HG03196 (cell line): ENCODE results near the gene GPAT2.
"Not testable (repeated sequence)": the region's sequence is repeated elsewhere in the genome, so short reads cannot be mapped to it uniquely, and the experiment has no call there.

ENCODE experiments used
- ATAC-seq: cut with Tn5 transposase; IDR thresholded peaks from one replicate; pipeline ENCODE4 v1.9.1; 2021; ENCODE audit not compliant: unreplicated experiment

Gene GPAT2, protein sequence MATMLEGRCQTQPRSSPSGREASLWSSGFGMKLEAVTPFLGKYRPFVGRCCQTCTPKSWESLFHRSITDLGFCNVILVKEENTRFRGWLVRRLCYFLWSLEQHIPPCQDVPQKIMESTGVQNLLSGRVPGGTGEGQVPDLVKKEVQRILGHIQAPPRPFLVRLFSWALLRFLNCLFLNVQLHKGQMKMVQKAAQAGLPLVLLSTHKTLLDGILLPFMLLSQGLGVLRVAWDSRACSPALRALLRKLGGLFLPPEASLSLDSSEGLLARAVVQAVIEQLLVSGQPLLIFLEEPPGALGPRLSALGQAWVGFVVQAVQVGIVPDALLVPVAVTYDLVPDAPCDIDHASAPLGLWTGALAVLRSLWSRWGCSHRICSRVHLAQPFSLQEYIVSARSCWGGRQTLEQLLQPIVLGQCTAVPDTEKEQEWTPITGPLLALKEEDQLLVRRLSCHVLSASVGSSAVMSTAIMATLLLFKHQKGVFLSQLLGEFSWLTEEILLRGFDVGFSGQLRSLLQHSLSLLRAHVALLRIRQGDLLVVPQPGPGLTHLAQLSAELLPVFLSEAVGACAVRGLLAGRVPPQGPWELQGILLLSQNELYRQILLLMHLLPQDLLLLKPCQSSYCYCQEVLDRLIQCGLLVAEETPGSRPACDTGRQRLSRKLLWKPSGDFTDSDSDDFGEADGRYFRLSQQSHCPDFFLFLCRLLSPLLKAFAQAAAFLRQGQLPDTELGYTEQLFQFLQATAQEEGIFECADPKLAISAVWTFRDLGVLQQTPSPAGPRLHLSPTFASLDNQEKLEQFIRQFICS

DNA sequence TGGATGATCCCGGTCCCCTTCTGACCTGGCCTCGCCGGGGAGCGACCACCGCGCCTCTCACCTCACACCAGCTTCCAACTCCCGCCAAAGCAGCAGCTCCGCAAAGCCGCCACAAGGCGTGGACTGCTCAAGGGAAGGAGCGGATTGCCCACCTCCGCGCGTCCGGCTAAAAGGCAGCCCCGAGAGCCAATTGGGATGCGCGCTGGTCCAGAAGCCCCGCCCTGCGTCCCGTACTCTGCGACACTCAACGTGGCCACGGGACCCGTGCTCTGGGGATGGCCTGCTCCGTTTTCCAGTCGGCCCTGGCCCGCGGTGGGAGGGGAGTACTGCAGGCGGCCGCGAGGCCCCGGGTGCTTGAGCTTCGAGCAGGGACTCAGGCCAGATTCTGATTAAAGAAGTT, at the start of gene GPAT2:
Gene GPAT2, minus strand, starts transcription at position 125 of the 400 bp plus-strand sequence. CDS start 2,557 bp downstream, outside the sequence.
- not testable (repeated sequence) for ATAC-seq

DNA sequence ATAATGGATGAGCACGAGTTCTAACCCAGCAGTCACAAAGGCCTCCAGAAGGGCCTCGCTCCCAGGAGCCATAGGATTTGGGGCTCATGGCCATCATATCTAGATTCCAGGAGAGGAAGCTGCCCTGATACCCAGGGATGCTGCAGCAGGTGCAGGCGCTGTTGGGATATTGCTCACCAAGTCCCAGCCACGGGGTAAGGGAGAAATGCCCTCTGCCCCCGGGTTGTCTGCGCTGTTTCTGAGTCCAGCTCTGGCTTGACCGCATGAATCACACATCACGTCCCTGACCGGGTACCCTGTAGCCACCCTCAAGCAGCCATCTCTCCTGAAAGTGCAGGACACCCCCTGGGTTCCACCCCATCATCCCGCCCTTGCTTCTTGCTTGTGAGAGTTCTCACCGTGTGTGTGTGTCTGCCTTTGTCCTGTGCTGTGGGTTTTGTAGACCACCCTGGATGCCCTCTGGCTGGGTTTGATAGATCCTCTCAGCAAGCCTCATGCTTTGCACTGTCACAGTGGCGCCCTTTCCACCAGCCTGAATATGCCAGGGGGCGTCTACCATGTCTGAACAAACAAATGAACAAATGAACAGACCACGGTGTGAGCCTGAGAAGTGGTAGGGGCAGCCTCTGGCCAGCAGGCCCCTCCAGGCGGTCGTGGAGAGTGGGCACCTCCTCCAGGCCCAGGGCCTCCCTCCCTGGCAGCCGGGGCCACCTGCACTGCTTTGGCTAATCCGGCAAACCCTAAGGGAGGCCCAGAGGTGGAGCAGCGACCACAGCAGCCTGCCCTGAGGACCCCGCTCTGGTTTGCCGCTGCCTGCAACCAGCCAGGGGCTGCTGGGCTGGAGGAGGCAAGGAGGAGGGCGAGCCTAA, 49.5 kb upstream of the GPAT2 start:
- ATAC-seq = no peak

DNA sequence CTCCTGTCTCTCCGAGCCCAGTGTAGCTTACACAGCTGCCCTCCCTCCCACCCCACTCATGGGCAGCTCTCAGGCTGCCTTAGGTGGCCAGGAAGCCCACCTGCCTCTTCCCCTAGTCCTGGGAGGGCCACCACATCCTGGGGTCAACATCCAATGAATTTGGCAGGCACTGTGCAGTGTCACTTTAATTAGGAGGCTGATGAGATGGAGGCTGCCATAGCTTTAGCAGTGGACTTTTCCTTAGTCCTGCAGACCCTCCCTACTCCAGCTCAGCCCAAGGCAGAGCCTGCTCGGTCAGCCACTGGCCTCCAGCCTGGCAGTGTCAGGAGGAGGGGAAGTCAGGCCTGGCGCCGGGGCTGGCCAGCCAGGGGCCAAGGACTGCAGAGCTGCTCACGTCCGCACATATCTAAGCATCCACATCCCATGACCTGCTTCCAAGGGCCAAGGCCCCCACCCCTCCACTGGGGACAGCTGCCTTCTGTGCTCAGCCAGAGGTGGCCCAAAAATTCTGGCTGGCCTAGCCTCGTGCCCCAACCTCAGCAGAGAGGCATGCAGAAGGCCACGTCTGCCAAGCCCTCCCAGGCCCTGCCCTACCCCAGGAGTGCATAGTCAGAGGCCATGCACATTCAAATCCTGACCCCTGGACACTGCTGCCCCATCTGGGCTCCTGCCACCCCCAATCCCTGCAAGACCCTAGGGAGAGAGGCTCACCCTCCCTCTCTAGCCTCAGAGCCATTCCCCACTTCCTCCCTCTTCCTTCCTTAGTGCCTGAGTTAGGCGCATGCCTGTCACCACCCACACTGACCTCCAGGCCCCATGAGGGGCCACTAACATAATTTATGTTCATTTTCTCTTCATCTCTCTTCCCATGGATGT, 48.6 kb upstream of the GPAT2 start:
- ATAC-seq = no peak

DNA sequence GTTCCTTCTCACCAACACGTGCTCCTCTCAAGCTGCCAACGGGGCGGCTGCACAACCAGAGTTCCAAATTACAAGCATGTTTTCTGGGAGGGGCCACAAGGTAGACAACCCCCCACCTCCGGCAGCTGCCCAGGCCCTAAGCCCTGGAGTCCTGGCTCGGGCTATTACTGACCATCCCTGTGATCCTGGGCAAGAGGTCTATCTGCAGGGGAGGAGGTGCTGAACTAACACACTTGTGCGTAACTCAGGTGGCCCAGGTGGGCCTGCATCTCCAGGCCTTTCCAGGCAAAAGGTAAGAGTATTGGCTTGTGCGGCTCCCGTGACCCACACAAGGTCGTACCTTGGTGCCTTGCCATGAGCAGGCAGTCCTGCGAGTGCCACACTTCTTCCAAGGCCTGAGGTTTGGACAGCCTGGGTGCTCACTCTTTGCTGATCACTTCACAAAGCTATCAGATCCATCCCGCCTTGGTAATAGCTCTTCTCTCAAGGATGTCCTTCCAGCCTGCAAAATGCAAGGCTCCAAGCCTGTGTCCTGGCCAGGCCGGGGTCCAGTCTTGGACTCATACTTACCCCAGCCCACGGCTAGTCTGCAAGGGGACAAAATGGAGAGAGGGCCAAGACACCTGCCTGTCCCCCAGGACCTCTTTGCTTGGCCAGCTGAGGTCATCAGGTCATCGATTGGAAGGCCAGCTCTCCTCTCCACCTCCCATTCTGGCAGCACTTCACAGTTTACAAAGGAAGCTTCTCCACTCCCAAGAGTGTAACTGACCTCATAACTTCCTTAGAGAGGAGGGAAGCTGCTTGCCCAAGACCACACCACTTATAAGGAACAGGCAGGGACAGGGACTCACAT, 47.7 kb upstream of the GPAT2 start:
- no peak for ATAC-seq

DNA sequence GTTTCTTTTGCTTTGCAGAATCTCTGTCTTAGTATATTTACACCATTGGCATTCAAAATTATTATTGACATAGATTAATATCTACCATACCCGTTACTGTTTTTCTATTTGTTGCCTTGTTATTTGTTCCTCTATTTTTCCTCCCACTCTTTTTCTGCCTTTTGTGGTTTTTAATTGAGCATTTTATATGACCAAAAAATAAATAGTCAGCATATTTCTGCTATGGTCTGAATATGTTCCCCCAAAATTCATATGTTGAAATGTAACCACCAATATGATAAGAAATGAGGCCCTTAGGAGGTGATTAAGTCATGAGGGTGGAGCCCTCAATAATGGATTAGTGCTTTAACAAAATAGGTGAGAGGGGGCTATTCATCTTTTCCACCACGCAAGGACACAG, 46.3 kb upstream of the GPAT2 start:
- no peak for ATAC-seq

DNA sequence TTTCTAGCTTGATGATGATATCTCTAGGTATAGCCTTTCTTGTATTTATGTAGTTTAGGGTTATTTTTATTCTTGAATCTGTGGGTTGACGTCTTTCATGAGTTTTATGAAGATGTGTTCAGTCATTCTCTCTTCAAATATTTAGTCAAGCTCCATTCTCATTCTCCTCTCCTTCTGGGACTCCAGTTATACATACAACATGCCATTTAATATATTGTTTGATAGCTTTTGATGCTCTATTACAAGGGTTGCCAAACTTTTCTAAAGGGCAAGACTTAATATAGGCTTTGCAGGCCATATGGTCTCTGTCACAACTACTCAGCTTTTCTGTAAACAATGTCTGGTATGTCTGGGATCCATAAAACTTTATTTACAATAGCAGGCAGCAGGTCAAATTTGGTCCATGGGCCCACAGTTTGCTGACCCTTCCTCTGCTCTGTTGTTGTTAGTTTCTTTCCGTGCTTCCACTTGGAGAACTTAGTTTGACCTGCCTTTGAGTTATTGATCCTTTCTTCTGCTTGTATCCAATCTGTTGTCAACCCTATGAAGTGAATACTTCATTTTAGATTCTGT, 40.6 kb upstream of the GPAT2 start:
- no peak for ATAC-seq

DNA sequence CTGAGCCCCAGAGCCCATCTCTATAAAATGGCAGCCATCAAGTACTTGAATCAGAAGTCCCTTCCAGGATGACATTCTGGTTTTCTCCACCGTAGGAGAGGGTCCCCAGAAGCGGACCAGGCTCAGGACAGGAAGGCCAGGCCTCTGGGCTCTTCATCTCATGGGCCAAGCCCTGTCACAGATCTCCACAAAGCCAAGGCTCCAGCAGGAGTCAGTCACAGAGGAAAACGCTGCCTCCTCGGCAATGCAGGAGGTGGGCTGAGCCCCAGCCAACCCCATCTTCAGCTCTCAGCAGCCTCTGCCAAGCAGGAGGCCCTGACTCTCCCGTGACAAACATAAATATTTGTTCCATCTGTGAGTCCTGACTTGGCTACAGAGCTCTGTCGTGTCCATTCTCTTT, 39.4 kb upstream of the GPAT2 start:
- no peak for ATAC-seq

DNA sequence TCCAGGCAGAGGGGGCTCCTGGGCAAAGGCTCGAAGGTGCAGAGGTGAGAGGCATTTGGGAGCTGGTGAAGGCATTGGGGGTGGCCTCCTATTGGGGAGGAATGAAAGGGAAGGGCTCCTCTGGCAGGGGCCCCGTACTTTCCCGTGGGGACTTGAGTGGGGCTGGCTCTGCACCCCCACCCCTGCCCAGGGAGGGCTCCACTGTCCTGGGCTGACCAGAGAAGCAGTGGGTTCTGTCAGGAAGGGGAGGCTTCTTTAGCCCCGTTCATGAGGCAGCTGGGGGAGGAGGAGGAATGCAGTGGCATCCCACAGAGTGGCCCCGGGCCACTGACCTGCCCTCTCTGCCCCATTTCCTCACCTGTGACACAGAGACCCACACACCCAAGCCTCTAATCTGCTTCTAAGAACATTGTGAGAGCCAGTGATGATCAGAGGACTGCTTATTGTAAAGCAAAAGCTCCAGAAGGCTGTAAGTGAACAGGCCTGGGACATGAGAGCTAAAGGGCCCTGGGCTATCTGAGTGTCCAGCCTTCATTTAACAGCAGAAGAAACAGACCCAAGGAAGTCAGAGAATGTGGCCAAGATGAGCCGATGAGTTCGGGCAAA, 38.6 kb upstream of the GPAT2 start:
- ATAC-seq = no peak

DNA sequence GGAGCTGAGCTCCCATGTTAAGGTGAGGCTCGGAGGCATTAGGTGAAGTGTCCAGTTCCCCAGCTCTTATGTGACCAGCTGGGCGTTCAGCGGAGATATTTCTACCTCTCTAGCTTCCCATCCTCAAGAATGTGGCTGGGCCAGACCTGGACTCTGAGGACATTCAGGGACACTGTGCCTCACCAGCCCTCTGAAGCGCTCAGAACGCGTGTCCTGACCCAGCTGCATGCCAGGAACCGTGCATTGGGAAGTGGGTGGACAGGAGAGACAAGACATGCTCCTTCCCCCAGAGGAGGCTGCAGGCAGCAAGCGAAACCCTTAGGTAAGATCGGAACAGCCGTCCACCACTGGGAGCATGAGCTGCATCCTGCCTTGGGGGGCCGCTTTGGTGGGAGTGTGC, 38.0 kb upstream of the GPAT2 start:
- ATAC-seq = no peak

DNA sequence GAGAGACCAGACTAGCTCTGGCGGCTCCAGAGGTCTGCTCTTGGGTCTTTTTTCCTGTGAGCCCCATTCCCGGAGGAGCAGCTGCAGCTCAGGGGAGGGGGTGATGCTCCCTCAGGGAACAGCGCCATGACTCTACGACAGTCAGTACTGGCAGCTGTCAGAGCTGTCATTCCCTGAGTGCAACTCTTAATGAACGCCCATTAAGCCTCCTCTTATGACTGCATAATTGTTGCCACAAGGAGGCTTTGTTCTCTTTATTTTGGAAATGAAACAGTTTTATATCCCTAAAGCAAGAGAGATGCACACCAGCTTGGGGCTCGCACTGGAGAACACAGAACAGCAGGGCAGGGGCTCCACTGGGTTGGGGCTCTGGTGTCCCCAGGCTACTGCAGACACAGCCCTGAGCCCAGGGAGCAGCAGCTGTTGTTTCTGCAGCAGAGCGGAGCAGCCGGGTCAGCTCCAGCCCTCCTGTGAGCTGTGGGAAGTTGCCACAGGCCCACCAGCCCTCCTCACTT, 37.3 kb upstream of the GPAT2 start:
- not testable (repeated sequence) for ATAC-seq

DNA sequence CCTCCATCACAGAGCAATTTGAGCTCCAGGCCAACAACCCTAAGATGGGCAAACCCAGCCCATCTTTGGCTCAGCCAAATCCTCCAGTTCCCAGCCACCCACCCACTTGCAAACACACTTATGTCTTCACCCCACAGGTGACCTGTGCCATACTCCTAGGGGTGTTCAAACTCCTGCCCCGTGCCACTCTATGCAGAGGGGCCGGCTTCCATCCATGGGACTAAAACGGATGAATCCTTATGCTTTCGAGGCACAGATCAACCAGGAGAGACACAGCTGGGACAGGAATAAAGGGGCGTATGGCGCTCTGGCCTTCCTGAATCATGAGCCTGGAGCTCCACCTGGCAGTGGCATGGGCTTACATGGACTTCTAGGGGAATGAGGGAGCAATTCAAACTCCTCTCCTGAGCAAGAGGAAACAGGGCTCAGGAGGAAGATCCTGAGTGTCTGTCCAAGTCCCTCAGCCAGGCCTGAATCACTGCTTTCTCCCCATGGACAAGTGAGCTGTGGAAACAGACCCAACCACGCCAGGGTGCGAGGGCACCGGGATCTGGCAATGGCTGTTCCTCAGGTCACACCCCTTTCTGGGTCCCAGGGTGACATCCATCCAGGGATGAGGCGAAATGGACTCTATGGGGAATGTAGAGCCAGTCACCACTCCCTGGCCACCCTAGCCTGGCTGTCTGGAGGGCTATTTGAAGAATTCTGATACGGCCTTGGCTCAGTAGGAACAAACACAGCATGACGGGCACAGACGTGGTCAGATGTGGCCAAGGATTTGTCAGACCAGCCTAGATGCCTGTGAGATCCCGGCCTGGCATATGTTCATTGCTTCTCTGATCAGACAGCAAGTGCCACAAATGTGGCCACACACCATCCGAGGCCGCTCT, 36.6 kb upstream of the GPAT2 start:
- ATAC-seq = not testable (repeated sequence)

DNA sequence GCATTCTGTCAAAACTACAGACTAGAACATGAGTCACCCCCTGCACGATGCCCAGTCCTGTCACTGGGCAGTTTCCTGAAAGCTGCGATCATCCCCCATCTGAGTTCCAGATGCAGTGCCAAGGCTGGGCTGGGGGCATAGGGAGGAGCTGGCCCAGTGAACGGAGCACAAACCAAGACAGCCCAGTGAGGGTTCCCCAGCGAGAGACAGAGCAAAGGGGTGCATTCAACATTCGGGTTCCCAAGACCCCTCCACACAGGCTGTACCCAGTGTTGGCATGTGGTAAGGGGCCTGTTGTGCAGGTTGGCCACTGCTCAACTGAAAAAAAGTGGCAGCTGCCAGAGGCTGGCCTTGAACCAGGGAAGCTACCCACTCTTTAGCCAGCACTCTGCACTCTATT, 35.6 kb upstream of the GPAT2 start:
- ATAC-seq = not testable (repeated sequence)

DNA sequence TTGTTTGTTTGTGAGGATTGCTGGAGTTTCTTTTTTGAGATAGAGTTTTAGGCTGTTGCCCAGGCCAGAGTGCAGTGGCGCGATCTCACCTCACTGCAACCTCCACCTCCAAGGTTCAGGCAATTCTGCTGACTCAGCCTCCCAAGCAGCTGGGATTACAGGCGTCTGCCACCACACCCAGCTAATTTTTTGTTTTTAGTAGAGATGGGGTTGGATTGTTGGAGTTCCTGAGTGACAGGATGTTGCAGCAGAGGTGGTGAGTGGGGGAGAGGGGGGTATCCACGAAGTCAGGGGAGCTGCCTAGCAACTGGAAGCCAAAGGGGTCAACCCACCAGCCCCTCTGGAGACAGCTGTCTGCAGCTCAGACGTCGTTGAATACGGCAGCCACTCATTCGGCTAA, 35.2 kb upstream of the GPAT2 start:
- not testable (repeated sequence) for ATAC-seq

DNA sequence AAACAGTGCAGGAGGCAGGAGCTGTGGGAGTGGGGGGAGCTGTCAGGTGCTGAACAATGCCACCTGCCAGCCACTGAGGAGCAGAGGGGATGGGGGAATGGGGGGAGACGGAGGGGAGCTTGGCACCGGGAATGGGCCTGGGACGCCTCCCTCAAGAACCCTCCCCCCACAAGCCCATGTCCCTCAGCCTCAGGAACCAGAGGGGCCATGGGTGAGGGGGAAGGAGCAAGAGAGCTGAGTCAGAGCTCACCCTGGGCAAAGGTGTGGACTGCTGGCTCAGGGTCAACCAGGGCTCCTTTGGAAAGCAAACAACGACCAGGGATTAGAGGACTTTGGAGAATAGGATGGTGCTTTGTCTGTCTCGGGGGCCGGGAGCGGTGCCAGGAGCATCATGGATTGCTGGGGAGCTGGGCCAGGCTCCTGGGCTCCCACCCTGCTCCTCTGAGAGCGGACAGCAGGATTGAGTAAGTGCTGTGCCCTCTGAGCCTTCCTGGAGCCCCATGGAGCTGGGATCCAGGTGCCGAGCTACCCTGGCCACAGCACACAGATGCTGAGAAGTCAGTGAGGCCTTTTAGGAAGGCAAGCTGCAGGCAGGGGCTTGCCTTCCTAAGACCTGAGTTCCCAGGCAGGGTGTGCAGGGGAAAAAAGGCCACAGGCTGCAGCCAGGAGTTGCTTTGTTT, 33.3 kb upstream of the GPAT2 start:
- ATAC-seq = not testable (repeated sequence)

DNA sequence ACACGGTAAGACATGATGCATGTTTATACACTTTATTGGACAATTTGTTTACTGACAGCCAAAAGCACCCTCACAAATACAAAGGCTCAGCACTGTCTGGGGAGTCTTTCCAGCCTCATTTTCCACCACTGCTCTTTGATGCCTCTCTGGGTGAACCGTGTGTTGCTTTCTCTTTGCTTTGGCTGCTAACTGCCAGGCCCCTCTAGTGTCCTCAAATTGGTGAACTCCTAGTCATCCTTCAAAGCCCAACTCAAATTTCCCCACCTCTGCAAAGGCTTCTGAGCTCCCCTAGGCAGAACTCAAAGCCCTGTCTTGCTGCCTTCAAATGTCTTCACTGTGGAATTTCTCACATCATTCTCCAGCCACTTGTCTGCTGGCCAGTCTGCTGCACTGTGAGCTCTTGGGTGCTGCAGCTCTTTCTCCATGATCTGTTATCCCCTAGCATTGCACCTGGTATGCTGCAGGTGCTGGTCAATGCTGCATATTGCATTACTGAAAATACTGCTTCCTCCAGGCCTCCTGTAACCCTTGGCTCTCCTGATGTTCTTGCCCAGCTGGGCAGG, 32.5 kb upstream of the GPAT2 start:
- not testable (repeated sequence) for ATAC-seq

DNA sequence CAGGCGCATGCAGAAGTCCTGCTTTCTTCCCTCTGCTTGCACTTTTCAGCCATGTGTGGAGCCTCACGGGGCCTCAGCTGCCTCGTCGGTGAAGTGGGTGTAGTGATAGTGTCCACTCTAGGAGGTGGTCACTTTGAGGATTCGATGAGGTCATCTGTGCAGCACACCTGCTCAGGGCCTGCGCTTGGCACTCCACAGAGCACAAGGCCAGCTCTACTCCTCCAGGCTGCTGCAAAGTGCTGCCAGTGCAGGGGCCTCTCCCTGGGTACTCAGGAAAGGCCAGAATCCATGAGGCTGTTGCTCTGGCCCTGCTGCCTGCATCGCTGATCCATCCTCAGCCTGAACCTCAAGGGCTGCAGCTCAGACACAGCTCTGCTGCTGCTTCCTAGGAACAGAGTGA, 31.8 kb upstream of the GPAT2 start:
- ATAC-seq = not testable (repeated sequence)
